Activated effector memory CD4-positive, alpha-beta T cell treated with anti-CD3 and anti-CD28 coated beads, Interleukin-2, amount 50 U/mL, for 16 hours (primary cell): ENCODE results near the gene STUM.

Source experiments
- DNase-seq: peaks from one replicate; pipeline ENCODE4 v3.0.0-alpha.2; 2020

Gene STUM

DNA sequence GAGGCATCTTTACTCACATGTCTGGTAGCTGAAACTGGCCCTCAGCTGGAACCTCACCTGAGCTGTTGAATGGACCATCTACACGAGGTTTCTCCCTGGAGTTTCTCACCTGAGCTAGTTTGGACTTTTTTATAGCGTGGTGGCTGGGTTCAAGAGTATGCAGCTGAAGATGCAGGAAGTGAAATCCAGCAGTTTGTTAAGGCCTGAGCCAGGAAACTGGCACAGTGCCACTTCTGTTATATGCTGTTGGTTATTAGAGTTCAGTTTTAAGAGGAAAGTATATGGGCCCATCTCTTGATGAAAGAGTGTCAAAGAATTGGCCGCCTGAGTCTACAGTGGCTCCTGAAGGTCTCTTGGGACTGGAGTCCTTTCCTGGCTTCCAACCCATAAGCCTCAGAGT lies 35.6 kb downstream of the STUM start:
- no peak for DNase-seq

DNA sequence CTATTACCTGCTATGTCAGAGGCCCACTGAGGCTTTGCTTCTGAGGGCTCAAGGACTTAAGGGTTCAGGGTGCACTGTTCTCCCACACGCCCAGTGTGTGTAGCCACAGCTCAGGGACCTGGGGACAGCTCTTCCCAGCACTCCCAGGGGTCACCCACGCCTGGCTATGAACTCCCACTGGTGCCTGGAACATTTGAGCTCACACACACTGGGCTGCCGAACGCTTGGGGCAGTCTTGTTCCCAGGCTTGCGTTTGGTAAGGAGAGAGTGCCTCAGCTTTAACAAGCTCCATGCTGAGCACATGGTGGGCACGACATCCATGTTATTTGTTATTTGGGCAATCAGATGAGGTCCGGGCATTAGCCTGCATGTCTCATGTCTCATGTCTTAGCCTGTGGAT lies 37.6 kb downstream of the STUM start:
- DNase-seq = no peak

DNA sequence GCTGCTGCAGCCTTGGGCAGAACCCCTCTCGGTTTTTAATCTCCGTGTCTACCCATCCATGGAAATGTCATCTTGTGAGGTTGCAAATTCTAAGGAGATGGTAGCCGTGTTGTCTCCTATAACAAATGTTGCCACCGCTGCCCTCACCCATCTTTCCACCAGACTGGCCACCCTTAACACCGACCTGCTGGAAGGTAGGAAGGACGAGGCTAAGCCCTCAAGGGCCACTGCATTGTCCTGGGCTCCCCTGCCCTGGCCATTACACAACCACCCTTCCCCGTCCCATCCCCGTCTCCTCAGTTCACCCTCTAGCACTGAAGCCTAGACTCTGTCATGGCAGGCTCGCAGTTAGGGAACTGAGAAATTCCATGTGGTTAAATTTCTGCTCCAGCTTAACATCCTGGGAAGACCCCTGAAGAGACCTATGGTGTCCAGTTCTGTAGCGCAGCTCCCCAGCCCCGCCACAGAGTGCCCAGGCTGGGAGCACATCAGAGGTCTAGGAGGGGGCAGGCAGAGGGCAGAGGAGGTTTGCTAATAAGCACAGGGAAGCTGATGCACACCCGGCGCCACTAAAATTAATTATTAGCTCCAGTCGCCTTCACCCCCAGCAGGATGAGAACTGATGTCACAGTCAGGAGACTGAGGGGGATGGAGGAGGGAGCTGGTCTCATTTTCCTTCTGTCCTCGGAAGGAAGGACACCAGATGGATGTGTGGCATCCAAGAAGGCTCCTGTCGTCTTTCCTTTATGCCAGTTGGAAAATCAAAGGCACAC lies 38.3 kb downstream of the STUM start:
- DNase-seq = no peak

DNA sequence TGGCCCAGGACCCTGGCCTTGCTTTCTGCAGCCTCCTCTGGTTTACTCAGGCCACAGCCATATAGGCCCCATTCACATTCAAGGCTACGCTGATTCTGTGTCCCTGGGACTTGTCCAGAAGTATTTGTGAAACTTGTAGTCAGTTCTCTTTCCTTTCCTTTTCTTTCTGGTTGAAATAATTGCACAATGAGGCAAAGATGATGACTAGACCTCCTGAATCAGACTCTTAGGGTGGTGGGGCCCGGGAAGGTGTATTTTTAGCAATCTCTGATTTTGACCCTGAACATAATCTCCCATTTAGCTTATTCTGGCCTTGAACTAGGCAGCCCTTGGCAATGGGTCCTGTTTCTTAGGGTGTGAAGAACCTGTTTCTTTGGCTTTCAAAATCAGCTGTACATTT lies 39.9 kb downstream of the STUM start:
- DNase-seq = no peak

DNA sequence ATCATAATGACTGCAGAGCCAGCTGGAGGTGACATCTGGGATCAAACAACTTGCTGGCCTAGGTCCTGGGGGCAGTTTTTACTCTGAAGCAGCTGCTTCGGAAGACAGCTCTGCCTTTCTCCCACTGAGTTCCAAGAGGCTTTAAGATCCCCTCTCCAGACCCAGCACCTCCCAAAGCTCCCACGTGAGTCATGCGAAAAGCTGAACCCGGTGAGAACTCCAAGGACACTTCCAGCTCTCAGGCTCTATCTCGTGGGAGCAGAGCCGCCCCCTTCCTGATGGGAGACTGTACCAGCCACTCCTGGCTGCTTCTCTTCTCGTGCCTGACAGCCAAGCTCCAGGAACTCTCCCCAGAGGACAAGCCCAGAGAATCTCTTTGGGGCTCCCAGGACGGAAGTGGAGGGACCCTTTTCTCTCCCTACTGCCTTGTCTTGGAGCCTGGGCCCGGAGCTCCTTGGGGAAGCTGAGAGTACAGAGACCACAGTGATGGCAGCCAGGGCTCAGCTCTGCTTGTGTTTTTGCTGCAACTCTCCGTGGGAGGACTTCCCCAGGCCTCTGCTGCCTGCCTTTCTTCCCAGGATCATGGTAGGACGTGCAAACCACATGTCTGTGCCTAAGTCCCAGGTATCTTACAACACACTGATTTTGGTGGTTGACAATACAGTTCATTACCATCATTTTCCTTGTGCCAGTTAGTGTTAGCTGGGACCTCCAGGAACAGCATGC lies 40.6 kb downstream of the STUM start:
- no peak for DNase-seq

DNA sequence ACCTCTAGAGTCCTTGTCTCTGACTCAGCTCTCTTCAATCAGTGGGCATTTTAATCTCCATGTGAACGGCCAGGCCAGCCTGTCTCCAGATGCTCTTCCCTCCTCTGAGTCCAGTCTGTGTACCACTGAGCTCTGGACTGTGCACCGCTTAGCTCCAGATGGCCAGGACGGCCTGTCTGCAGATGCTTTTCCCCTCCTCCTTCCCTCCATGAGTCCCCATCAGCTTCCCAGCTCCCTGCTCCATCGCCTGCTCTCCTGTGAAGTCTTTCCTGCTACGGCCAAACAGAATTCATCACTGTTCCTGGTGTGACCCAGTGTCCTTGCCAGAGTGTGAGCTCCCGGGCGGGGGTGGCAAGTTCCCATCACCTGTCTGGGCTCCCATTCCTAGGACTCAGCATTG lies 42.0 kb downstream of the STUM start:
- DNase-seq = no peak

DNA sequence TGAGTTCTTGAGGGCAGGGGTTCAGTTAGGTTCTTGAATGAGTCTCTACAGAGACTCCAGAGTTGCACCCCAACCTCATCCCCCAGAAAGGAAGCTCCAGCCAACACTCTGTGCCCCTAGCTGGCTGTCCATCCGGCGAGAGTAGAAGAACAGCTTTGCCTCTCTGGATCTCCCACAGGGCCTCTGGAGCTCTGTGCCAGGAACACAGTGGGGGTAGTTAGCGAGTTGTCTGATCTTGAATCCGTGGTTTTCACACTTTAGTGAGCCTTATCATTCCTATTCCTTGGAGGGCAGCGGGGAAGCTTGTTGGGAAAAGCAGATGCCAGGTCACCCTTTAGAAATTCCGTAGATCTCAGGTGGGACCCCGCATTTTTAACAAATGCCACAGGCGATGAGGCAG lies 45.0 kb downstream of the STUM start:
- DNase-seq = no peak

DNA sequence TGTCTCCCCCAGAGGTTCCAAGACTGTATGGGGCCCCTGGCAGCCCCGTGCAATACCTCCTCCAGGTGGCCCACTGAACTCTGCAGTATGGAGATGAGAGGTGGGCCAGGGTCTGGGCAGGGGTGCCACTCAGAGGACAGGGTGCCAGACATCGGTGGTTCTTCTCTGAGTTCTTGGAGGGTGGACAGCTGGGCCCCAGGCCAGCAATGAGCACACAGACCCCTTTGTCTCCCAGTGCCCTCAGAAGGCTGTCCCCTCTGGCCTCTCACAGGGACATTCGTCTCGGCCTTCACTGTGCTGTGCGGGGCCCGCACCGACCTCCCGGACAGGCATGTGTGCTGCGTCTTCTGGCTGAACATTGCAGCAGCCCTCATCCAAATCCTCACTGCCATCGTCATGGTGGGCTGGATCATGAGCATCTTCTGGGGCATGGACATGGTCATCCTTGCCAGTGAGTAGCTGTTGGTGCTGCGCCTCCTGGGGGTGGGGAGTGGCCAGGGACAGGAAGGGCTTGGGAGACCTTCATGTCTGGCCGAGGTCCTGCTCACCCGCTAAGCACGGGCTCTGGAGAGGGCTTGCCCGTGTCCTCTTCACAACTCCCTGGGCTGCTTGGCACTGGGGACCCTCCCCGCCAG lies 48.1 kb downstream of the STUM start:
- DNase-seq = peak; percentile 57

DNA sequence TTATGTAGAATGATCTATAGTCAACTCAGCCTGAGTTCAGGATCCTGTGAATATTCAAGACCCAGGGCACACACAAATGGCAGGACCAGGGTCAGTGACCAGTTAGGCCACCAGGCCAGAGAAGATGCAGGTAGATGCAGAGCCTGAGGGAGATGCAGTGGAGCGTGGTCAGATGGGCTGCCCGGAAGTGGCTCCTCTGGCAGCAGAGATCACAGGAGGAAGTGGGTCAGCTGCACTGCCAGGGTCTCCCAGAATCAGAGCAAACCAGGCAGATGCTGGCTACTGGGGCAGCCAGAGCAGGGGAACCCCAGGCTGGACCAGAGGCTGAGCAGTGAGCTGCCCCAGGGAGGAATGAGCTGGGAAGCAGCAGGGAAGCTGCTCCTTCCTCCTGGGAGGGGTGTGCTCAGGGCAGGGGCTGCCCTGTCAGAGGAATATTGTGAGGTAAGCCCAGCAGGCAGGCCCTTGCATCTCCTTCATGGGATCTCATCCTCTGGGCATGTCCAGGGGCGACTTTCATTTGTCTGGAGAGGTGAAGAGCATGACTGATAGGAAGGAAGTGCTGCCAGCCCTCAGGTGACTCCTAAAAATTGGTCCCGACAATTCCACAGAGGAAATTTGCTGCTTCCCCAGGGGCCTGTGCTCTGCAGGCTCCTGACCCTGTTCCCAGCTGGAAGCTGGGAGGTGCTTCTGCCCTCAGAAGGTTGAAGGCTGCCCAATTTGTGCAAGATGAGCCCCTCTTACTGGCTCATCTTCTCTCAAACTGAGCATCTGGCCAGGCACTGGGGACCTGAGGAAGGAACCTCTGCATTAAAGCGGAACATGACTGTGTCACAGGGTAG lies 49.3 kb downstream of the STUM start:
- DNase-seq = peak; percentile 51

DNA sequence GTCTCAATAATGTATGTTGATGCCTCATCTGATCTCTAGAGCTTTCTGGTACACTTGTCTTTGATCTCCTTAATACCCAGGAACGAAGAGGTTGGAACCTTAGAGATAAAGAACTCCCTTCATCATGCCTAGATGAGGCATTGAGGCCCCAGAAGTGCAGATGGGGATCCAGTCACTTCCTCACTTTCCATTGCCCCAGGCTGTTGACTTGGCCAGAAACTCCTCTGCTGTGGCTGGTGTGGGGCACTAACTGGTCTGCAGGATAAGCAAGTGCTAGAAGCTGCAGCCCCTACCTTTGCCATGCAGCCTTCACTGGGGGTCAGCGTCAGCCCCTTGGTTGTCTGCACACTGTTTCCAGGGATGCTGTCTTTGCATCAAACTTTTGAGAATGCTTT lies 49.9 kb downstream of the STUM start:
- DNase-seq = peak; percentile 30

DNA sequence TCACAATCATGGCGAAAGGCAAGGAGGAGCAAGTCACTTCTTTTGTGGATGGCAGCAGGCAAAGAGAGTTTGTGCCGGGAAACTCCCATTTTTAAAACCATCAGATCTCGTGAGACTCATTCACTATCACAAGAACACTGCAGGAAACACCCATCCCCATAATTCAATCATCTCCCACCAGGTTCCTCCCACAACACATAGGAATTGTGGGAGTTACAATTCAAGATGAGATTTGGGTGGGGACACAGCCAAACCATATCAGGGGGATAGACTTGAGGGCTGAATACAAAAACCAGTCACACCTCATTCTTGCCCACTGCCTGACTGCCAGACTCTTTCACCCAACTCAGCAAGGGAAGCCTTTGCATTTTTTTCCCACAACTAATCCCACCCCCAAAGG lies 50.4 kb downstream of the STUM start:
- DNase-seq = peak; percentile 8

DNA sequence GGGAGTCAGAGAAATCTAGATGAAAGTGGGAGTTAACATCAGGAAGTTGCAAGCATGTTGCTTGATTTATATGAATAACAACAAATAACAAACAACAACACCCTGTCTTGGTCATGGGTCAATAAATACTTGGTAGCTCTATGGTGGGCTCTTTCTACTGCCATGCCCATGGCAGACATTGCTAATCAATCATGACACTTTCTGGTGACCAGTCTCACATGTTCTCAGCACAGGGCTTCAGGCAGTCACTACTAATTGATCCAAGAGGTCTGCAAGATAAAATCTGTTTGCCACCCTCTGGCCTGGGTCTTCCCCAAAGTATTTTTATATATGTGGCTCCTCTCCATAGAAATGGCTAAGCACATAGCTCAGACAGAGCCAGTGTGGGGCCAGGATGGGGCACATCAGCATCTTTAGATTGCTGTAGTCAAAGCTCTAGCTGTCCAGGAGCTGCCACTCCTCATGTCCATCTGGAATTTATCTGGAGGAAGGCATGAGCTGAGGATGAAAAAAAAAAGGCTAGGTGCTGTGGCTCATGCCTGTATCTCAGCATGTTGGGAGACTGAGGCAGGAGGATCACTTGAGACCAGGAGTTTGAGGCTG lies 51.2 kb downstream of the STUM start:
- peak; percentile 25 for DNase-seq

DNA sequence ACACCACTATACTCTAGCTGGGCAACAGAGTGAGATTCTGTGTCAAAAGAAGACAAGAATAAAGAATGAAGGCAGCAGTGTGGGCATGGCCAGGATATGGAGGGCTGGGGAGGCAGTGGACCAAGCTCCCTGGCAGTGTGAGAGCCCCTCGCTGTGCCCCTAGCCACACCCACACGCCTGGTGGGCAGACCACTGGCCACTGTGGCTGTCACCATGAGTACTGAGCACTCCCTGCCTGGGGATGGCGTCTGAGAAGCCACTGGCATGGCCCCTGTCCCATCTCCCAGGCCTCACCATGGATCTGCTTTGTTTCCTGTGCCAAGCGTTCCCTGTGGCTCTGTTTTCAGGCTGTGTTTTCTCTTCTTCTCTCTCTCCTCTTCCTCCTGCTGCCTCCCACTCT lies 51.7 kb downstream of the STUM start:
- peak; percentile 34 for DNase-seq

DNA sequence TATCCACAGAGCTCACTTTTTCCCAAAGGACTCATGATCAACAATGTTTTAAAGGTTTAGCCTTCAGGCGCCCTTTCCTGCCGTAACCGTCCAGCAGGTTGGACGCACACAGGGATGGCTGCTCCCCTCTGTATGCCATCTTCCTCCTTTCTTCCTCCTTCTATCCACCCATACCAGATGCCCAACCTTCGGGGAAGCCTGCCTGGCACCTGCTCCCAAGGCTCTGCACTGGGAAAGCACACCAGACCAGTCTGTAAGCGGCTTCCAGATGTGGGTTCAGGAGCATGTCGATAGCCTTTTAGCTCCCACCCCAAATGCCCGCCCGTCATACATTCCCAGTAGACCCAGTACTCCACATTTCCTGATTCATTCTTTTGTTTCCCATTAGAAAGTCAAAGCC lies 52.9 kb downstream of the STUM start:
- peak; percentile 46 for DNase-seq

DNA sequence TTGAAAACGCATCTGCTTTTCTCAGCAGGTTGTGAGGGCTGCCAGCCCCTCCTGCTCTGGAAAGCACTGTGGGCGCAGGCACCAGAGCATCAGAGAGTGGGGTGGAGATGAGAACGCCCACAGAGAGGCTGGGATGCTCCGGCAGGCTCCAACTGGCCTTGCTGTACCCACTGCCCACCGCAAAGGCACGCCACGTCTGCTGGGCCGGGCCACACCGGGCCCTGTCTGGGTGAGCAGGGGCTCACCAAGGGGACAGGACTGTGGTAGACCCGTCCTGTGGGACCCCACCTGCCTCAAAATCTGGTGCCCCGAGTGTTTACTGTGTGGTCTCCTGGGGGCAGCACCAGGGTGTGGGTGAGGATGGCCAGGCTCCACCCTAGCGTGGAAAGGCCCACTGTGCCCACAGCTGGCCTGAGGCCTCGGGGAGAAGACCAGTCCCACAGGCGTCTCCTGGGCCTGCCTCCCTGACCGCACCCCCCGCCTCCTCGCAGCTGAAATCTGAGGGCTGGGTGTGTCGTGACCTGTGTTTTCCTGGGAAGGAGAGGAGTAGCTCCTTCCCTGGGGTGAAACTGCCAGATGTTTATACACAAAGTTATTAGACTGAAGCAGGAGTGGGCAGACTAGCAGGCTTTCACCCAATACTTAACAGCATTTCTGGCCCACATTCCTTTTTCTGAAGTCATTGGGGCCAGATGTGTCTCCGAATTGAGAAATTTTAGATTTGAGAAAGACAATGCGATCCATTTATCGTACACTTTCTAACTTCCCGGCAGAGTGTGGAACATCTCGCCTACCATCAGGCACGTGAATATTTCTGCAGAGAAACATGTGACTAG lies 53.8 kb downstream of the STUM start:
- peak; percentile 30 for DNase-seq

DNA sequence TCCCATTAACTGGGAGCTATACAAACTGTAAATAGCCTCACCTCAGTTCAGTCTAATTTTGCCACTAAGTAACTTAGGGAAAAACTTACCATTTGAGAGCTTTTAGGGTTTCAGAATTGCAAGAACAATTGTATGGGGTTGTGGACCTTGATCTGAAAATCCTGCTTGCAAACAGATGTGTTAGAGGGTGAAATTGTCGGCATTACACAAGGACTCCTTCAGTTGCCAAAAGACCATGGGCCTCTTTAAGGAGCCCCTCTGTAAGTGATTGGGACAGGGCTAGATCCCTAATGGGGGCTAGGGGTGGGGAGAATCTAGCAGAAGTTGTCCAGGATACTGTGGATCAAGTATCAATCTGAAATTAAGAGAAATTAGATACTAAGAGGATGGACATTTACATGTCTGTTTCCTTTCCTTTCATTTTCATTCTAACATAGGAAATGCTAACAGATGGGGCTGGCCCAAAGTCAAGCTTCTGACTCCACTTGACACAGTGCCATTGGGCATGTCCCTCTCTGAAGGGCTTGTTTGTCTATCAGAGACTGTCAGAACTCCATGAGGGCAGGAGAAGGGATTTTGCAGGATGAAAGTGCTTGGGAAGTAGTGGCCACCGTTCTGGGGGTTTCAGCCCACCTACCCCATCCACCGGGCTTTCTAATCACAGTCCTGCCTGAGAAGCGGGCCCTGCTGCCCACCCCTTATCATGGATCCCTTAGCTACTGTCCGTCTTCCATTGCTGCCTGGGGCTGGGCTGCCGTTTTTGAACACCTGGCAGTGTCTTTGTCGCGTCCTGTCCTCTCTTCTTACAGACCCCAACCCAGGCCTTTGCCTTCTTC lies 54.7 kb downstream of the STUM start:
- DNase-seq = peak; percentile 37

DNA sequence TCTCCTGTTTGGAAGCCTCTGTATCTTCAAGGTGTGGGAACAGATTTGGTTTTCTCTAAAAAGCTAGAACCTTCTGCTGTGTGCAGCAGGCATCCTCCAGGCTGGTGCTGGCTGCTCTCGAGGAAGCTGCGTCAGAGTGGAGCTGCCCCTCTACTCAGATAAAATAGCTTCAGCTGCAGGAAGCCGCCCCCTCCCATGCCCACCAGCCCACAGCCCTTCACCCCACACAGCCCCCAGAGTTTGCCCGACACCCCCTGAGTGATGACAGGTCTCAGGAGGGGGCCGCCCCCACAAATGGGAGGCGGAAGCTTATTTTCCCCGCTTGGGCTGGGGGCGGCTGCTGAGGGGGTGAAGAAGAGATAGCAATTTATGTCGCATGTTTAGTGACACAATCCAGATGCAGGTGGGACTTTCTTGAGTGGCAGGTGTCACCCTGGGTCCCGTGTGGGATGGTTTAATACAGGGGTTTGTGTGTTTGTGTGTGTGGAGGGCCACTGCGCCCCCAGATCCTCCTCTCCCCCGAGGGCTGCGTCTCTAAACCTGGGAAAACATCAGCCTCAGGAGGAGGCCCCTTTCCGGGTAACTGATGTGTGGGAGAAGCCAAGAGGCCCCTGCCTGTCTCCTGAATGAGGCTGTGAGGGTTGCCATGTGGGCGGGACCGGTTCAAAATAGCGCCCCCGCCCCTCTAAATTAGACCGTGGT lies 55.4 kb downstream of the STUM start:
- peak; percentile 27 for DNase-seq

DNA sequence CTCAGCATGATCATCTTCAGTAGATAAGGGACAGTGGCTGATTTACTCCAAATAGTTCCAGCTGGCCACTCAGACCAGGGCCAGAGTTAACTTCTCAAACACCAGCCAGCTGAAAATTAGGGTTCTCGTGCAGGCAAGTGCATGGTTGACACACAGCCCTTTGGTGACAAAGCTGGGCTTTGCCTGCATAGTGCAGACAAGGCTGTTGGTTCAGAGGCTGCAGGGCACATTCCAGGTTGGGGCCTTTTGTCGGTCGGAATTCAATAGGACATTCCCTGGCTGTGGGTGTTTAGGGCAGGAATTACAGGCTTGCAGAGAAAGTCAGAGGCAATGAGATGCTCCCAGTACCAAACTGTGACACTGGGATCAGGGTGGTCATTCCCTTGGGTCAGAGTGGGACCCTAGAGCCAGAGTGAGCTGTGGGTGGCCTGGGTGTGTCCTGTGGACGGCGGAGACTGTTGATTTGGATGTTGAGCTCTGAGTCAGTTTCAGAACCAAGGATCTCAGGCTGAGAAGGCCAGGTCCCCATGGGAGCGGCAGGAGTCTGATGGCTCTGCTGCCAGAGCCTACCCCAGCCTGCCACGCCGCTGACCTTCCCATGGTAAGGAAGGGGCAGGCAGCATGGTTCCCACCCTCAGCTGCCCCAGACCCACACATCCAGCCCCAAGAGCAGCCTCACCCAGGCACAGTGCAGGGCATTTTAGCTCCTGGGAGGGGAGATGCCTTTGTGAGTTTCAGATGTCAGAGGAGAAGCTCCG lies 56.2 kb downstream of the STUM start:
- peak; percentile 41 for DNase-seq

DNA sequence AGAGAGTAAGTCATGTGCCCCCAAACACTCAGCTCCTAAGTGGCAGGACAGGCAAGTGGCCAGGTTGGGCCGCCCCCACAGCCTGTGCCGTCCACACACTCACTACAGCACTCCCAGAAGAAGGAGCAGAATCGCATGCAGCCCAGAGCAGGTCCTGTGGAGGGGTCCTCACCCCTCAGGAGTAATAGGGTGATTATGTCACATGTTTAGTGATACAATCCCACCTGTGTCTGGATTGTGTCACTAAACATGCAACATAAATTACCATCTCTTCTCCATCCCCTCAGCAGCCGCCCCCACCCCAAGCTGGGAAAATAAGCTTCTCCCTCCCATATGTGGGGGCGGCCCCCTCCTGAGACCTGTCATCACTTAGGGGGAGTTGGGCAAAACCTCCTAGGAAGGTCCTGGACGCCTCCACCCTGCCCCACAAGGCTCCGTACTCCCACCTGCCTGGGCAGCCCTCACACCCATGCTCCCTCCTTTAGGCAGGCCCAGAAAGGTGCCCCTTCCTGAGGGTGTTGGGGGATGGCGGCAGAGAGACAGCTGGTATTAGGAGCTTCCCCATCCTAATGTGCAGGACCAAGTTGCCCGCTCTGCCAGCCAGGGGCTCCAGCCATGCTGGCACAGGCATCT lies 56.9 kb downstream of the STUM start:
- peak; percentile 55 for DNase-seq
